ENCODE measurements around the gene CTSF.
"Not testable (repeated sequence)": the region's sequence is repeated elsewhere in the genome, so short reads cannot be mapped to it uniquely, and the experiment has no call there.

- TF ChIP-seq POLR2AphosphoS5 (IDR thresholded peaks at IDR 0.05; ENCODE audit: borderline replicate concordance, low read depth, low read length); EZH2 (IDR thresholded peaks at IDR 0.05): not testable (repeated sequence)
Observed at GRCh38 chr11:66606608-66607007, 38.2 kb upstream of the CTSF start.
